SJSA1 (cell line): ENCODE measurements around the gene ADGRD1. TPM values are rescaled to one million over a fixed set of nuclear protein-coding genes. Genes with fewer than 3 reads are reported as not detected.

Experiments
- DNase-seq, 2 experiments: peaks; one replicate each; pipeline ENCODE4 v3.0.0-alpha.2; 2015 to 2020; ENCODE audit warnings: low spot score in 2 of 2, low read depth in 1 of 2
- H3K27ac ChIP-seq: fragments of 250-450 bp; sonication (Bioruptor Pico); 2 replicates; pipeline ENCODE4 v1.5.1; 2020; ENCODE audit warnings: mild to moderate bottlenecking, moderate library complexity
- H3K27me3 ChIP-seq: fragments of 250-450 bp; sonication (Bioruptor Pico); replicated peaks from 2 replicates; pipeline ENCODE4 v1.5.1; 2020; ENCODE audit warnings: mild to moderate bottlenecking, moderate library complexity
- H3K36me3 ChIP-seq: fragments of 250-450 bp; sonication (Bioruptor Pico); 2 replicates; pipeline ENCODE4 v1.5.1; 2020; ENCODE audit warnings: mild to moderate bottlenecking
- H3K4me1 ChIP-seq: fragments of 250-450 bp; sonication (Bioruptor Pico); replicated peaks from 2 replicates; pipeline ENCODE4 v1.6.1; 2021; ENCODE audit warnings: mild to moderate bottlenecking
- H3K4me3 ChIP-seq: fragments of 250-450 bp; sonication (Bioruptor Pico); 2 replicates; pipeline ENCODE4 v1.5.1; 2020; ENCODE audit warnings: mild to moderate bottlenecking
- H3K9me3 ChIP-seq: fragments of 250-450 bp; sonication (Bioruptor Pico); replicated peaks from 2 replicates; pipeline ENCODE4 v1.5.1; 2020; ENCODE audit warnings: mild to moderate bottlenecking
- total RNA-seq: library from RNA; depleted of rRNA; stranded (reverse); fragments of >200 nt; shearing (Covaris generic); gene quantifications from 2 replicates; pipeline ENCODE4 v1.2.3, GENCODE V29; 2014

Gene ADGRD1
- total RNA-seq, 1 experiment from 2014 or later: 1.0 TPM

- Histone ChIP-seq H3K27ac (no peak overlapping the region), H3K4me1 (peaks cover 18% of the 10 kb centered on the region), H3K36me3 (no peaks in the 10 kb centered on the region), H3K4me3 (no peak overlapping the region), H3K27me3 (no peaks in the 10 kb centered on the region), H3K9me3 (no peaks in the 10 kb centered on the region)
- no peak for DNase-seq
Measured at GRCh38 chr12:131133994-131134393, 180.3 kb downstream of the ADGRD1 start.

- peak in 1 of 2 experiments; percentile 28 for DNase-seq
- Histone ChIP-seq H3K4me1 (peaks cover 13% of the 10 kb centered on the region), H3K4me3 (no peak overlapping the region), H3K27me3 (no peaks in the 10 kb centered on the region), H3K36me3 (no peaks in the 10 kb centered on the region), H3K9me3 (no peaks in the 10 kb centered on the region), H3K27ac (no peak overlapping the region)
Measured at GRCh38 chr12:131134523-131135310, 181.0 kb downstream of the ADGRD1 start.

DNA sequence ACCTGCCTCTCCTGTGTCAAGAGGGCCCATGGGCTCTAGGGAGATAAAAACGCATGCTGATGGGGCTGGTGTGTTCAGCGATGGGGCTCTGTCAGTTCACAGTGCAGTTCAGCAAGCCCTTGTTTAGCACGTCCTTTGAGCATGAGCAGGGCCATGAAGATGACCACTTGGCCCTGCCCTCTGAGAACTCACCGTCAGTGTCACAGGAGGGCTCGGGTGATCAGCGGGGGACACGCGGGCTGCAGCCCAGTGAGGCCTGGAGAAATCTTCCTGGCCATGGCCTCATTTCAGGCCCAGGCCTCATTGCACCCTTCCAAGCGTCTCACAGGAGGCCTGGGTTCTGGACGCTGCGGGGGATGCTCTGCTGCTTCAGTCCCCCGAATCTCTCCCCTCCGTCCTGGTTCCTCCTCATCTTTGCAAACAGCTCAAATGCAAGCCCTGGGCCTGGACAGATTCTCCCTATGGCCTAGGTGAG is 181.6 kb downstream of the ADGRD1 start:
- H3K27me3 ChIP-seq: no peaks in the 10 kb centered on the region
- no peak overlapping the region for H3K4me3 ChIP-seq
- DNase-seq: peak in 1 of 2 experiments; percentile 32
- H3K4me1 ChIP-seq: peaks cover 7% of the 10 kb centered on the region
- H3K9me3 ChIP-seq: no peaks in the 10 kb centered on the region
- no peak overlapping the region for H3K27ac ChIP-seq
- H3K36me3 ChIP-seq: no peaks in the 10 kb centered on the region

DNA sequence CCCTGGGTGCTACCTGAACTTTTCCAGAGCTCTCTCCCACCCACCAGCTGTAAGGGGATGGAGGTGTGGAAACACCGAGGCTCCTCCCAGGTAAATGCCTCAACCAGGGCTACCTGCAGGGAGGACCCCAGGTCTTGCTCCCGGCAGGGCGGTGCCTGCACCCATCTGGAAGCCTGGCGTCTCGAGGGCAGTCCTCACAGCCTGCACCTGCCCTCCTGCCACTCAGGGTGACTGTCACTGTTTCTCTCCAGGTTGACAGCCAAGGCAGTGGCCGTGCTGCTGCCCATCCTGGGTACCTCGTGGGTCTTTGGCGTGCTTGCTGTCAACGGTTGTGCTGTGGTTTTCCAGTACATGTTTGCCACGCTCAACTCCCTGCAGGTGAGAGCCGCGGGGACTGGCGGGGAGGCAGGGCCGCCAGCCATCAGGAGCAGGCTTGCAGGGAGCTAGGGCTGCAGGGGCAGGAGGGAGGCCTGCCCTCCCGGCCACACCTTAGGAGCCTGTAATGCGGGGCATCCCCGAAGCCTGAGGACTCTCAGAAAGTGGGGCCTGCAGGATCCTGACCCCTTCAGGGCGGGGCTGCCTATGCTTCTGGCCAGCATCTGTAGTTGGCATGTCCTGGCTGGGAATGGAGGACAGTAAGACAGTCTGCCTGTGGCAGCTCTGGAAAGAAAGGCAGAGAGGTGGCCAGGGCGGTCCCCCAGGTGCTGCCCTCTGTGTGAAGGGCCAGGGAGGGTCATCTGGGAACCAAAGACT is 182.3 kb downstream of the ADGRD1 start:
- peak in 1 of 2 experiments; percentile 30 for DNase-seq
- H3K4me1 ChIP-seq: peaks cover 4% of the 10 kb centered on the region
- H3K36me3 ChIP-seq: no peaks in the 10 kb centered on the region
- no peak overlapping the region for H3K27ac ChIP-seq
- no peaks in the 10 kb centered on the region for H3K9me3 ChIP-seq
- no peaks in the 10 kb centered on the region for H3K27me3 ChIP-seq
- no peak overlapping the region for H3K4me3 ChIP-seq

- Histone ChIP-seq H3K4me1 (peaks cover 4% of the 10 kb centered on the region), H3K36me3 (no peaks in the 10 kb centered on the region), H3K27me3 (no peaks in the 10 kb centered on the region), H3K4me3 (no peak overlapping the region), H3K27ac (no peak overlapping the region), H3K9me3 (no peaks in the 10 kb centered on the region)
- peak in 1 of 2 experiments; percentile 16 for DNase-seq
Measured at GRCh38 chr12:131136539-131136872, 182.8 kb downstream of the ADGRD1 start.

DNA sequence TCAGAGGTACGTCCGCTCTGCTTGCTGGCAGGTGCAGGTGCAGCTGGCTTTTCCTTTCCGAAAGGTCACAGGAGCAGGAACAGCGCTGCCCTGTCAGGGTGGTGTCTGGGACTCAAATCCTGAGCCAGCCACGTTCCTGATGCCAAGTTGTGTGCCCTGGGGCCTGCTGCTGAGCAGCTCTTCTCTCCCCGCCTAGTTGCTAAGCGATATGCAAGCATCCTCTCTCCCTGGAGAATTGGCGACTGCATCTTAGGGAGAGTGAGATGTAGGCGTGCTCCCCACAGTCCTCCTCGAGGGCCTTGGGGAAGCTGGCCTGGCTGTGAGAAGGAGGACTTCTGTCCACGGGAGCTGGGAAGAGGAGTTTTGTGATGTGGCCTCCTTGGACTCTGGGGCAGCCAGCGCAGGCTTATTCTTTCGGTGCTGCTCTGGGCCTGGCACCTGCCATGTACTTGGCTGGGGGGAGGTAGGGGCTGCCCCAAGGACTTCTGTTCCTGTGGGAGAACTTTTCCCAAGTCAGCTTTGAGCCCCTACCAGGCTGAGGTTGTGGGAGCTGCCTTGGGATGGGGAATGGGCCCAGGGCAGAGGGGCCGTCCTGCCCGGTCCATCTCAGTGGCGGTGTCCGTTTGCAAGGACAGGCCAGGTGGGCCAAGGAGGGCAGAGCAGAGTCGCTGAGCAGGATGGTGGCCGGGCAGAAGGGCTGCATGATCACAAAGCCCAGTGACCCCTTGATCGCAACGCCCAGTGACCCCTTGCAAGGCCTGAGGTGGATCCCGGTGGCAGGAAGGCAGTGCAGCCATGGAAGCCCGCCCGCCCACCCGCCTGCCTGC is 183.5 kb downstream of the ADGRD1 start:
- Histone ChIP-seq H3K27me3 (no peaks in the 10 kb centered on the region), H3K36me3 (no peaks in the 10 kb centered on the region), H3K9me3 (no peaks in the 10 kb centered on the region), H3K4me1 (peaks cover under 1% of the 10 kb centered on the region), H3K4me3 (no peak overlapping the region), H3K27ac (no peak overlapping the region)
- peak in 1 of 2 experiments; percentile 27 for DNase-seq

DNA sequence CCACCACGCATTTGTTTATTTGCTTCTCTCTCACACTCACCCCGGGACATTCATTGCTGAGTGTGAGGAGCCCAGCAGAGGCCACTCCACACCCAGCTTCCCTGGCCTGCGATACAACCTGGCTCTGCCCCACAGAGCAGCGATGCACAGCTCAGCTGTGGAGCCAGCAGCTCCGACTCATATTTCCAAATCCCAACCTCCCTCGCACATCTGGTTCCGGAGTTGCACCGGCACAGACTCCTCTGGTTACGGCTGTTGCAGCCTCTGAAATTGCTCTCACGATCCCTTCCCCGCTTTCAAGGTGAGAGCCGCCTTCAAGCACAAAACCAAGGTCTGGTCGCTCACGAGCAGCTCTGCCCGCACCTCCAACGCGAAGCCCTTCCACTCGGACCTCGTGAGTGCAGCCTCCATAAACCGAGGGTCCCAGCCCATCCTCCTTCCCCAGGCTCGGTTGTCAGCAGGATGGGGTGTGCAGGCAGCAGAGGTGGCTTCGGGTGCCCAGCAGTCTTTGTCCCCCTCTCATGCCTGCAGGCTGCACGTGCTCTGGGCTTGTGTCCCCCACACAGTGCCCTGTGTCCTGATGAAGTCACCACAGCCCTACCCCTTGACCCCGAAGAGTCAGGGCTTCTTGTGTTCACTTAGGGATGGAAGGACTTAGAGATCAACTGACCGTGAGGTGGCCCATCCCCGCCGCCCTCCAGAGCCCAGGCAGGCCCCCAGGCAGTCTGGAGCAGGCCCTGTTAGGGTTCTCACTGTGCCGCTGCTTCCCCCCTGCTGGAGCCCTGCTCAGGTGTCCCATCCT is 184.3 kb downstream of the ADGRD1 start:
- no peak overlapping the region for H3K4me3 ChIP-seq
- H3K4me1 ChIP-seq: no peaks in the 10 kb centered on the region
- peak in 1 of 2 experiments; percentile 25 for DNase-seq
- no peak overlapping the region for H3K27ac ChIP-seq
- no peaks in the 10 kb centered on the region for H3K36me3 ChIP-seq
- no peaks in the 10 kb centered on the region for H3K9me3 ChIP-seq
- no peaks in the 10 kb centered on the region for H3K27me3 ChIP-seq

DNA sequence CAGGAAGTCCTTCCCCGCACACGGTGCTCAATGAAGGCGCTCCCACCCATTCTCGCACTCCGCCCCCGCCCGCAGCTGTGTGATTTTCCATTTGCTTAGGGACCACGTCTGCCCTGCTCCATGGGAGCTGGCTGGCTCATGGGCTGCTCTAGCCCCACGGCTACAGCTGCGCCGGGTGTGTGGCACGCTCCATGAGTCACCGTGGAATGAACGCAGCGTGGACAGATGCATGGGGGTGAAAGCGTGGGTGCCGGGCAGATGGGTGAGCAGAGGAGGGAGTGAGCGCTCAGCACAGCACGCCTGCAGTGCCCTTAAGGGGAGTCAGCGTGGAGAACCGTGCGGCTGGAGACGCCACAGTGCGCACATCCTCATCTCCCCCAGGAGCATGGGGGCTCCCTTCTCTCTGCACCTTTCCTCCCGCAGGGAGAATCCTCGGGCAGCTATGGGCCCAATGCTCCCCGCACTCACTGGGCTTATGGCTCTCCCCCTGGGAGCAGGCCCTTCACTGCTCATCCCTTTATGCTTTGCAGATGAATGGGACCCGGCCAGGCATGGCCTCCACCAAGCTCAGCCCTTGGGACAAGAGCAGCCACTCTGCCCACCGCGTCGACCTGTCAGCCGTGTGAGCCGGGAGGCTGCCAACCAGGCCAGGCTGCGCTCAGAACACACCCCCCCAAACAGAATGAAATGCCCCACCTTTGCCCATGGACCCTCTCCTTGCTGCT is 185.1 kb downstream of the ADGRD1 start:
- no peaks in the 10 kb centered on the region for H3K4me1 ChIP-seq
- no peaks in the 10 kb centered on the region for H3K27me3 ChIP-seq
- H3K27ac ChIP-seq: no peak overlapping the region
- H3K36me3 ChIP-seq: no peaks in the 10 kb centered on the region
- no peak overlapping the region for H3K4me3 ChIP-seq
- peak in 1 of 2 experiments; percentile 34 for DNase-seq
- H3K9me3 ChIP-seq: no peaks in the 10 kb centered on the region

GRCh38 chr12:131139363-131140068 is 185.8 kb downstream of the ADGRD1 start:
- Histone ChIP-seq H3K4me1 (no peaks in the 10 kb centered on the region), H3K9me3 (no peaks in the 10 kb centered on the region)
- peak in 1 of 2 experiments; percentile 25 for DNase-seq

GRCh38 chr12:131140069-131140435 is 186.3 kb downstream of the ADGRD1 start:
- no peak for DNase-seq
- Histone ChIP-seq H3K27me3 (no peaks in the 10 kb centered on the region), H3K4me3 (no peak overlapping the region), H3K36me3 (no peaks in the 10 kb centered on the region), H3K9me3 (no peaks in the 10 kb centered on the region), H3K27ac (no peak overlapping the region), H3K4me1 (no peaks in the 10 kb centered on the region)

More at GRCh38 chr12:131139363-131140068, 185.8 kb downstream of the ADGRD1 start:
- no peaks in the 10 kb centered on the region for H3K36me3 ChIP-seq
- no peak overlapping the region for H3K27ac ChIP-seq
- H3K27me3 ChIP-seq: no peaks in the 10 kb centered on the region
- H3K4me3 ChIP-seq: no peak overlapping the region

DNA sequence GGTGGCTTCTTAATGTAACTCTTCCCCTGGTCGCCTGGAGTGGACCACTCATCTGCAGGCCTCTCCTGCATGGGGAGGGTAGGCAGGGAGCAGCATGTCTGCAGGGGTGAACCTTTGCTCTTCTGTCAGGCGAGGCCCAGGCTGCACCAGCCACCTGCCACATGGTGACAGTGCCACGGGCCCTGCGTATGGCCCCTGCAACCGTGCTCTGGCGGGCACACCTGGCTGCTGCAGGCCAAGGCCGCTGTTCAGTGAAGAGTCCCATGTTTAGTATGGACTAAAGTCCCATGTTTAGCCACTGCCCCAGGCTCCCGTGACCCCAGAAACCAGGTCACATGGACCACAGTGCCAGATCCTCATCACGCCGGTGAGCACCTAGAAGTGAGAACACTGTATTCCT is 187.0 kb downstream of the ADGRD1 start:
- H3K9me3 ChIP-seq: no peaks in the 10 kb centered on the region
- H3K27me3 ChIP-seq: no peaks in the 10 kb centered on the region
- H3K4me1 ChIP-seq: no peaks in the 10 kb centered on the region
- H3K4me3 ChIP-seq: no peak overlapping the region
- DNase-seq: peak in 1 of 2 experiments; percentile 21
- no peaks in the 10 kb centered on the region for H3K36me3 ChIP-seq
- H3K27ac ChIP-seq: no peak overlapping the region

- Histone ChIP-seq H3K4me3 (no peak overlapping the region), H3K9me3 (no peaks in the 10 kb centered on the region), H3K27ac (no peak overlapping the region), H3K27me3 (no peaks in the 10 kb centered on the region; the same call in 1 of the 2 replicates), H3K36me3 (no peaks in the 10 kb centered on the region), H3K4me1 (no peaks in the 10 kb centered on the region)
- DNase-seq: peak in 1 of 2 experiments; percentile 31
Measured at GRCh38 chr12:131141514-131141913, 187.8 kb downstream of the ADGRD1 start.
